Smooth muscle cell (in vitro differentiated cells): ENCODE measurements around the gene CCT5. TPM values are rescaled to one million over a fixed set of nuclear protein-coding genes. Genes with fewer than 3 reads are reported as not detected.

Experiments
- DNase-seq: peaks from one replicate; lab custom pipeline; 2025; ENCODE audit not compliant: unreplicated experiment; lab: John Stamatoyannopoulos, UW
- H2AFZ ChIP-seq: fragments of 200-600 bp; sonication (generic); 2 replicates; pipeline ENCODE4 v1.6.0; 2016; ENCODE audit warnings: antibody characterized with exemption, low read depth, mild to moderate bottlenecking
- H3F3A ChIP-seq: fragments of 200-600 bp; sonication (generic); 2 replicates; pipeline ENCODE4 v1.6.0; 2017; ENCODE audit warnings: antibody characterized with exemption, low read depth
- H3K27ac ChIP-seq: fragments of 200-600 bp; sonication (generic); 2 replicates; pipeline ENCODE4 v1.5.1; 2016; ENCODE audit warnings: low read depth, mild to moderate bottlenecking
- H3K27me3 ChIP-seq: fragments of 200-600 bp; sonication (generic); 2 replicates; pipeline ENCODE4 v1.6.1; 2016; ENCODE audit warnings: low read depth, mild to moderate bottlenecking
- H3K36me3 ChIP-seq: fragments of 200-600 bp; sonication (generic); 2 replicates; pipeline ENCODE4 v1.5.1; 2016; ENCODE audit warnings: low read depth
- H3K4me1 ChIP-seq: fragments of 200-600 bp; sonication (generic); 2 replicates; pipeline ENCODE4 v1.5.1; 2016; ENCODE audit warnings: low read depth
- H3K4me2 ChIP-seq: fragments of 200-600 bp; sonication (generic); 2 replicates; pipeline ENCODE4 v1.6.0; 2016; ENCODE audit warnings: mild to moderate bottlenecking
- H3K4me3 ChIP-seq: fragments of 200-600 bp; sonication (generic); 2 replicates; pipeline ENCODE4 v1.5.1; 2016; ENCODE audit warnings: mild to moderate bottlenecking
- H3K79me2 ChIP-seq: fragments of 200-600 bp; sonication (generic); 2 replicates; pipeline ENCODE4 v1.6.0; 2016; ENCODE audit warnings: low read depth, mild to moderate bottlenecking
- H3K9ac ChIP-seq: fragments of 200-600 bp; sonication (generic); 2 replicates; pipeline ENCODE4 v1.6.0; 2016; ENCODE audit warnings: low read depth
- H3K9me3 ChIP-seq: fragments of 200-600 bp; sonication (generic); replicated peaks from 2 replicates; pipeline ENCODE4 v1.5.1; 2016; ENCODE audit warnings: low read depth
- H4K20me1 ChIP-seq: fragments of 200-600 bp; sonication (generic); 2 replicates; pipeline ENCODE4 v1.6.0; 2016; ENCODE audit warnings: low read depth
- CTCF ChIP-seq: fragments of 200-600 bp; sonication (generic); IDR thresholded peaks from 2 replicates; pipeline ENCODE4 v1.5.1; 2017; ENCODE audit warnings: borderline replicate concordance, mild to moderate bottlenecking, antibody characterized with exemption; ENCODE audit not compliant: insufficient read depth, poor library complexity, severe bottlenecking
- WGBS: methylation state at CpG from one replicate; pipeline ENCODE4 v1.1.7; 2016; ENCODE audit warnings: low lambda C conversion rate; 5-methylcytosine and 5-hydroxymethylcytosine counted together
- polyA plus RNA-seq: library from polyadenylated mRNA; unstranded; fragments of >200 nt; fragmentation: Nextera tagmentation; extraction: Ambion mirVana; gene quantifications from 2 replicates; pipeline ENCODE4 v1.2.1, GENCODE V29; 2016
- total RNA-seq: library from RNA; depleted of rRNA; stranded (reverse); fragments of >200 nt; gene quantifications from 2 replicates; pipeline ENCODE4 v1.2.3, GENCODE V29; 2014

CCT5 gene
- total and polyA plus RNA-seq, 2 experiments from 2014 or later, result 146 to 198 TPM

- peaks cover 80% of the 10 kb centered on the region for H4K20me1 ChIP-seq
Measured at GRCh38 chr5:10254686-10255085, 4.6 kb downstream of the CCT5 start.

GRCh38 chr5:10257870-10258269 is 7.8 kb downstream of the CCT5 start:
- Histone ChIP-seq H3F3A (peaks cover under 1% of the 10 kb centered on the region), H3K4me3 (no peak overlapping the region), H3K4me1 (no peaks in the 10 kb centered on the region), H3K27me3 (no peaks in the 10 kb centered on the region), H4K20me1 (peaks cover 80% of the 10 kb centered on the region), H3K9ac (no peak overlapping the region), H3K36me3 (peaks cover 46% of the 10 kb centered on the region), H3K9me3 (no peaks in the 10 kb centered on the region), H3K79me2 (peaks cover 34% of the 10 kb centered on the region), H2AFZ (no peak overlapping the region), H3K4me2 (no peak overlapping the region), H3K27ac (no peak overlapping the region)
- no peak for DNase-seq
- TF ChIP-seq CTCF, result no peak
- 72% methylated on average over 8 of the region's 8 CpGs for WGBS

More at GRCh38 chr5:10254686-10255085, 4.6 kb downstream of the CCT5 start:
- Histone ChIP-seq H3K9ac (no peak overlapping the region), H3K27ac (no peak overlapping the region), H3F3A (no peaks in the 10 kb centered on the region), H3K79me2 (peaks cover 61% of the 10 kb centered on the region), H3K4me1 (peaks cover 11% of the 10 kb centered on the region), H3K4me3 (no peak overlapping the region), H2AFZ (no peak overlapping the region), H3K27me3 (no peaks in the 10 kb centered on the region), H3K4me2 (no peak overlapping the region), H3K9me3 (no peaks in the 10 kb centered on the region), H3K36me3 (peaks cover 30% of the 10 kb centered on the region)
- DNase-seq, result no peak
- no peak for TF ChIP-seq CTCF
- WGBS, result 40% methylated on average over 2 of the region's 2 CpGs

- Histone ChIP-seq H3K9ac (no peak overlapping the region), H3K27me3 (no peaks in the 10 kb centered on the region), H3F3A (peaks cover 16% of the 10 kb centered on the region), H3K27ac (no peak overlapping the region), H3K4me3 (no peak overlapping the region), H3K4me1 (no peaks in the 10 kb centered on the region), H3K79me2 (peaks cover 15% of the 10 kb centered on the region), H3K9me3 (no peaks in the 10 kb centered on the region), H4K20me1 (peaks cover 66% of the 10 kb centered on the region), H2AFZ (no peak overlapping the region), H3K36me3 (peaks cover 62% of the 10 kb centered on the region), H3K4me2 (no peak overlapping the region)
- DNase-seq, result no peak
- no peak for TF ChIP-seq CTCF
- WGBS, result 100% methylated on average over 5 of the region's 5 CpGs
Measured at GRCh38 chr5:10259899-10260298, 9.8 kb downstream of the CCT5 start.

- no peak for TF ChIP-seq CTCF
- peaks cover 54% of the 10 kb centered on the region for H4K20me1 ChIP-seq
Measured at GRCh38 chr5:10261065-10261464, 11.0 kb downstream of the CCT5 start.

More at GRCh38 chr5:10261065-10261464, 11.0 kb downstream of the CCT5 start:
- Histone ChIP-seq H3K36me3 (peaks cover 65% of the 10 kb centered on the region), H3K4me3 (no peak overlapping the region), H3K79me2 (peaks cover 3% of the 10 kb centered on the region), H3K4me1 (no peaks in the 10 kb centered on the region), H3F3A (peaks cover 20% of the 10 kb centered on the region), H2AFZ (no peak overlapping the region), H3K27ac (no peak overlapping the region), H3K4me2 (no peak overlapping the region), H3K9ac (no peak overlapping the region), H3K9me3 (no peaks in the 10 kb centered on the region), H3K27me3 (no peaks in the 10 kb centered on the region)
- WGBS, result 87% methylated on average over 9 of the region's 9 CpGs
- no peak for DNase-seq
